ENCODE data around the gene TNS1.

Gene TNS1

GRCh38 chr2:217909156-217909820, 93.5 kb downstream of the TNS1 start:
- DNase-seq: no peak

DNA sequence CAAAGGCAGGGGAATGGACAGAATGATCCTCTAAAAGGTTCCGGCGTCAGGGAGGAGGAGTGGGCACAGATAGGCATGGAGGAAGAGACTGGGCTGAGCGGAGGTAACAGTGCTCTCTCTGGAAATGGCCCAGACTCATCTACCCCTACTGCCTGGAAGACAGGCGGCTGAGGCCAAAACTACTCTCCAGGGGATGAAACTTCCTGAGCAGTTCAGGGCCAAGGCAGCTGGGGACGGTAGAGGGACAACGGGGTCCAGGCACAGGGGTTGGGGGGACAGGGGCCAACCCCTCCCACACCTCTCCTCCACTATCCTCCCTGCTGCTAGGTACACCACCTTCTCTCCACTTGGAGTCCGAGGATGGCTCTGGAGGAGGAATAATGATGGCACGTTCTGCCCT, 94.3 kb downstream of the TNS1 start:
- no peak for DNase-seq

DNA sequence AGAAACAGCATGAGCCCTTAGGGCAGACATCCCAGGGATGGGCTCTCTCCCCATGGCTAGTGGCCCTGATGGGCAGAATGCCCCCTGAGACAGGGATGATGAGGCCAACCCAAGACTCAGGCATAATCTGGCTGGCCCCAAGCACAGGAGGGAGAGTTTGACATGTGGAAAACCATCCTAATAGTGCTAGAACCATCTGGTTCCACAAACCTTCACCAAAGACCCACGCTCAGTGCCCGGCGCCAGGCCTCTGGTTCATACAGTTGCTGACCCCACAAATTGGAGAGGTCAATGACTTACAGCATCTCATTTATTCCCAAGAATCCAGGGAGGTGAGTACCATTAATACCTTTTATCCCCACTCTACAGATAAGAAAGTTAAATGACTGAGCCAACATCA, 95.5 kb downstream of the TNS1 start:
- DNase-seq: no peak

DNA sequence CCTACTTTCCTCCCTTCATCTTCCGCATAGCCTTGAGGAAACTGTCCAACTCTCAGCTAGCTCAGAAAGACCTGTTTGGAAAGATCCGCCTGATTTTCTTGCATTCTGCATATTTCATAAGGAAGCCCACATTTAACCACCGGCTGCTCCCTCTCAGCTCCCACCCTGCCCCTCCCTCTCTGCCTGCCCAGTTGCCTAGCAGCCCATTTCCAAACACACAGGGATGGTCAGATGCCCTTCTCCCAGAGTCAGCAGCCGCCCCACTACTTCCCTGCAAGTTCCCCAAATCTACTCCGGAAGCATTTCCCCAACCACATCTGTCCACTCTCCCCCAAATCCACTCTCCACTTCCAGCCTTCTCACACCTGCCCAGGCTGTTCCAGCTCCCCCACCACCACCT, 96.0 kb downstream of the TNS1 start:
- DNase-seq: no peak

DNA sequence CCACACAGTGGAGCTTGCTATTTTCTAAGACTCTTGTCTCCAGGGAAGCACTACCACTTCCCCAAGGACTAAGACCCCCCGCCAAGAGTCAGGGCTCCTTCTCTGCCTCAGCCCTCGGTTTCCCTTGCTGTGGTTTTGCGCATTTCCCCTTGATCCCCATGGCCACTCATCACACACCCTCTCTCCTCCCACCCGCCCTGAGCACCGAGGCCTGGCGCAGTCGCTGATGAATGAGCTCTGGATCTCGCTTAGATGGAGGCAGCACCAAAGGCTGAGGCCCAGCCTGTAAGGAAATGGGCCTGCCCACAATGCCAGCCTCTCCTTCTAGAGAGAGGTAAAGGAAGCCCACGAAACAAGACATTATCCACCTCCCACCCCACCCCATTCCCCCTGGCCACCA, 96.9 kb downstream of the TNS1 start:
- DNase-seq: no peak

DNA sequence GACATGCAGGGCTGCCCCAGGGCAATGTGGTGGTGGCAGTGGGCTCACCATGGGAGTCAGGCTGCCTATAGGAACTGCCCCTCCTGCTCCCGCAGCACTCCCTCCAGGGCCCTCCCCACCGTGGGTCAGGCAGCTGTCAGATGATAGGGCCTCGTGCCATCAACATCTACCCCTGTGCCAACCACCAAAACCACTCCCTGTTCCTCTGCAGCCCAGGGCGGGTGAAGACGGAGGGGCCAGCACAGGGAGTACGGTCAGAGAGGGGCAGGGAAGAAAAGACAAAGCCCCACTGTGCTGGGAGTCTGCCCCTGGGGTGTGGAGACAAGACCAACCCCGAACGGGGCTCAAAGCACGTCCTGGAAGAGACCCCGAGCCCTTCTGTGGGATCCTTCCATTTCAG, 97.4 kb downstream of the TNS1 start:
- no peak for DNase-seq

DNA sequence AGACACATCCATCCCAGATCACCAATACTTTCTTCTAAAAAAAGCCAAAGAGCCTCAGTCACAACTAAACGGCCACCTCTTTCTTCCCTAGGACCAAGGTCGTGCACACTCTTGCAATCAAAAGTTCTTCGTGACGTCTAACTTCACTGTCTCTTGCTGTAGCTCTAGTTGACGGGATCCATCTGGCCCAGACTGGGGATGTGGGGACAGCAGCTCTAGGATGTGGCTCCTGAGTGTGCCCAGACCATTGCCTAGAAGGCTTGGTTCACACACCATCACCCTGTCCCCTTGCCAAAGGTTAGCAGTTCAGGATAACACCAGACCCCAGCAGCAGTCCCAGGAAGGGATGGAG, 98.2 kb downstream of the TNS1 start:
- DNase-seq: no peak

DNA sequence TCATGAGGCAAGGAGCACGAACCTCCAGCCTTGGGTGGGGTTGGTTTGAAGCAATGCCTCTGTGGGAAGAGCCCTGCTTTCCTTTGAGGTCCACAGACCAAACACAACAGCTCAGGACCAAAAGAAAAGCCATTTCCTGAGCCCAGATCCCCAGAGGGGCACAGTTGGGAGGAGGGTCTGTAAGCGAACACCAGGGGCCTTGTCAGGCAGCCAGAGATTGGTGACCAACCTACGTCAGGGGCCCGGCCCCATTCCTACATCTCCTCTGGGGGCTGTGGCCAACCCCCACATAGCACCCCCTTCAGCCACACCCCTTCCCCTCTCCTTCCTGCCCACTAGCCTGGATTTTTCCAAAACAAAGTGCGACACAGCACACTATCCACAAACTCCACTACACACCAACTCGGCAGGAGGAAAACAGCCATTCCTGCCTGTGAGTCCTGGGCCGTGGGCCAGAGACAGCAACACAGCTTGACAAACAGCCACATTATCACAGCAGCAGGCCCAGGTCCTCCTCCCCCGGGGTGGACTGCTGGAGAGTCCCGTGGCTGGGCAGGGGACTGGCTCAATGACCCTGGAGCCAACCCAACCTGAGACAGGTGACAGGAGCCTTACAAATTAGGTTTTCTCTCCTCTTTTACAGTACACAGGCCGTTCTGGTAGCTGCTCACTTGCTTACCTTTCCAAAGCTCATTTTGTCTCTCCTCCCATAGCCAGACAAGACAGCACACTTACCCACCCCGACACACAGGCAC, 98.8 kb downstream of the TNS1 start:
- DNase-seq: peak; percentile 23

GRCh38 chr2:217903142-217903858, 99.5 kb downstream of the TNS1 start:
- DNase-seq: no peak

- DNase-seq: no peak
Measured at GRCh38 chr2:217902379-217903141, 100.2 kb downstream of the TNS1 start.

DNA sequence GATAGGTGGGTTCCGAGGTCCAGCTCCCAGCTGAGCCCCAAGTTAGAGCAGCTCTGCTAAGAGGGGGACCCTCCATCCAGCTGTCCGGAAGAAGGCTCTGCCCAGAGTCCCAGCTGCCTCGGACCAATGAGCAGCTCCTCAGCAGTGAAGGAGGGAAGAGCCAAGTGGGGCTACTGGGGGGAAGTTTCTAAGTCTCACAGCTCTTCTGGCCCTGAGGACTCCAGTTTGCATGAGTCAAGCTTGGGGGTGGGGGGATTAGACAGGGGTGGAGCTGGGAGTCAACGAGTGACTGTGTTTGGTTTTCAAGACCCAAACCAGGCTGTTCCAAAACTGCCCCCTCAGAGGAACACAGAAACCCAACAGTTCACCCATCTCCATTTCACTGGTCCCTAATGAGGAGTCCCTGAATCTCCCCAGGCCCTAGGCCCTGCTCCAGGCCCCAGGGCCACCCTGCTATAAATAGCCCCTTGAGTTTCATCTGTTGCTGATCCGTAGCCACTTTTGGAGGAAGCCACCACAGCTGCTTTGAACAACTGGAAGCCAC, 100.9 kb downstream of the TNS1 start:
- DNase-seq: no peak

GRCh38 chr2:217901400-217901799, 101.4 kb downstream of the TNS1 start:
- DNase-seq: no peak

GRCh38 chr2:217900780-217901360, 101.9 kb downstream of the TNS1 start:
- DNase-seq: no peak

DNA sequence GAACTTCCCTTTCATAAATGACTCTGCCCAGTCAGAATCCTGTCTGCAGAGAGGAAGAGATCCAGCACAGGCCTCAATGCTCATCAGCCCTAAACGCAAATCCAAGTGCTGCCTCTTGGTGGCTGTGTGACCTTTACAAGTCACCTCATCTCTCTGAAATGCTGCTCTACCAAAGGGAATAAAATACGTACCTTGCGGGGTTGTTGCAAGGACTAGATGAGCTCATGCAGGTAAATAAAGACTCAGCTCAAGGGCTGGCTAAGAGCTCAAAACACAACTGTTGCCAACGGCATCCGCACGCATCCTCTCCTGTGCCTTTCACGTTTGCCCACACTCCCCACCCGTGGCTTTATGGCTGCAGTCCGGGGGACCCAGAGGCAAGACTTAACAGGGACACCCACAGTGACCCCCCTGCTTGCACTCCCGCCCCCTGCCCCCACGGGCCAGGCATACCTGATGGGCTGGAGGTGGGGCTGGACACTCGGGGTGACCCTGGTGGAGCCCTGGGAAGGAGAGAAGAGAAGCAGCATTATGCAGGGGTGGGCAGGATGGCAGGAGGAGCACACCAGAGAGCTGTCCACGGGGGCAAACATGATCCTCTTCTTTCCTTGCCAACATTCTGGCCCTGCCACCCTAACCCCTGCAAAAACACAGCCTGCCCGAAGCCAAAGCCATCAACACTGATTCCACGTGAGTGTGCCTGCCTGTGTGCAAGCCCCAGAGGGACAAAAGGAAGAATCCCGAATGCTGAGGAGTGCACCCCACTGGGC, 102.6 kb downstream of the TNS1 start:
- peak; percentile 90 for DNase-seq

GRCh38 chr2:217899231-217900009, 103.4 kb downstream of the TNS1 start:
- DNase-seq: peak; percentile 13

- DNase-seq: peak; percentile 87
Measured at GRCh38 chr2:217897816-217898806, 104.7 kb downstream of the TNS1 start.

DNA sequence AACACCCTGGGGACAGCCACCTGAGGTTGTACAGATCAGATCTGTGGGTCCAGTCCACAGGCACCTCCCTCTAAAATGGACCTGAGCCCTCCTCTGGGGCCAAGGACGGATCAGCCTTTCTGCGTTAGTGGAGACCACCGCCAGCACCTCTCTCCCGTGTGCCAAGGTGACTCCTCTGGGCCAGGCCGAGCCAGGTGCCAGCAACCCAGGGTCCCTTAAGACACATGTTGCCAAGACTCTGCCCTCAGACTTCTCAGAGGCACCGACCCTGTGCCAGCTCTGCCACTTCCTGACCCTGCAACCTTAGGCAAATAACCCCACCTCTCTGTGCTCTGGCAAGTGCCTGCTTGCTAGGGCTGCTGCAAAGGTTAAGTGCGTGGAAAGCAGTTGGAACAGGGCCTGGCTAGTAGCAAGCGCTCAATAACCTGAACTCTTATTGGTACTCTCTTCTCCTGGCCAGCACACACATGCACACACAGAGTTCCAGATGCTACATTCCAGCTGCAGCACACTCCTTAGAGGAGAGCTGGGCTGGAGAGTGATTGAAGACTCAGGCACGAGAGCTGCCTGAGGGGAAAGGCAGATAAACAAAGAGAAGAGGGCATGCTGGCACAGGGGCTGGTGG, 105.6 kb downstream of the TNS1 start:
- peak; percentile 78 for DNase-seq

DNA sequence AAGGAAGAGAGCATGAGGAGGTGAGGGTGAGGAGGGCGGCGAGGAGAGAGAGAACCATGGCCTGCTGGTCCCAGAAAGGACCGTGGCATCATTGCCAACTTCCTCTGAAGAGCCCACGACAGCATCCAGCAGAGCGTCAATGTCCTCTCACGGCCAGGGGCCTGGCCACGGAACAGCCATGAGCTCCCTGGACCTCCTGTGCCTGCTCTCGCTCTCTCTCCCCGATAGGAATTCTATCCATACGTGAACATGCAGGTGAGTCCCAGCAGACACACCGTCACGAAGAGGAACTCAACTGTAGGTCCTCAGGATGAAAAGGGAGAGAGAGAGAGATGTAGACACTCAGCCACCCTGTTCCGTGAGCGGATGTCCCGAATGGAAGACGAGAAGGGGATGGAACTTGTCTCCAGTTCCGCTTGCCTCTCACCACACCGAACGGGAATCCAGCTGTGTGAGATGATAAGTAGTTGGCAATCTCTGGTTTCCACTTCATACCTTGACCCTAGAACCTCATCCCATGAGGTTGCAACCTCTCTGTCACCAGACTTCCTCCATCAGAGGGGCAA, 107.6 kb downstream of the TNS1 start:
- no peak for DNase-seq

DNA sequence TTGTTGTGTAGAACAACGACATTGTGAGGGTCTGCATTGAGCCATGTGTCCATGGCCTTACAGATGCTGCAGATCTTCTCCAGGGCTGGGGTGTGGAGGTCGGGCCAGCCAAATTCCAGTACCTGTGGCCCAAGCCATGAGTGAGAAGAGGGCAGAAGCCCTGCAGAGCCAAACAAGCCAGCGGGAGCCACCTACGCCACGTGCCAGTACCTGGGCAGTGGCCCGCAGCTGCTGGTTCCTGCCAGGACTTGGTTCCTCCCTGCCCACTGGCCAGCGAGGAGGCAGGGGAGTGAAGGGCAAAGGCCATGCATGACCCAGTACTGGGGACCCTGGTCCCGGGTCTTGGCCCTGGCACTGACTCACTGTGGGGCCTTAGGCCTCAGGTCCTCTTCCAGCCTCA, 109.4 kb downstream of the TNS1 start:
- no peak for DNase-seq
